NT2/D1 (cell line): ENCODE measurements around the gene CRYAA.

Source experiments
- DNase-seq: peaks from one replicate; pipeline ENCODE4 v3.0.0-alpha.2; 2011; ENCODE audit warnings: low read depth, low spot score
- H3K27me3 ChIP-seq: 2 replicates; pipeline ENCODE4 v1.6.0; 2011; ENCODE audit warnings: mild to moderate bottlenecking; ENCODE audit not compliant: insufficient read length, insufficient read depth
- H3K36me3 ChIP-seq: 2 replicates; pipeline ENCODE4 v1.6.1; 2011; ENCODE audit warnings: mild to moderate bottlenecking, low read length, mixed read lengths; ENCODE audit not compliant: insufficient read depth, insufficient read length
- H3K4me1 ChIP-seq: 2 replicates; pipeline ENCODE4 v1.5.1; 2011; ENCODE audit not compliant: insufficient read depth, insufficient read length
- H3K4me3 ChIP-seq: 2 replicates; pipeline ENCODE4 v1.5.1; 2011; ENCODE audit warnings: low read depth; ENCODE audit not compliant: insufficient read length
- H3K9ac ChIP-seq: 2 replicates; pipeline ENCODE4 v1.6.0; 2011; ENCODE audit warnings: low read depth; ENCODE audit not compliant: insufficient read length
- H3K9me3 ChIP-seq: 2 replicates; pipeline ENCODE4 v1.5.1; 2011; ENCODE audit warnings: mild to moderate bottlenecking, low read length; ENCODE audit not compliant: insufficient read depth
- SUZ12 ChIP-seq: IDR thresholded peaks from 2 replicates; pipeline ENCODE4 v1.6.1; 2011; ENCODE audit not compliant: insufficient read length, insufficient read depth; ENCODE audit errors: extremely low read depth
- YY1 ChIP-seq: IDR thresholded peaks from 2 replicates; pipeline ENCODE4 v1.6.1; 2011; ENCODE audit not compliant: insufficient read length, insufficient read depth
- ZNF274 ChIP-seq: IDR thresholded peaks from 2 replicates; pipeline ENCODE4 v1.6.1; 2011; ENCODE audit warnings: mild to moderate bottlenecking, low read depth, low read length

CRYAA gene

GRCh38 chr21:43191521-43191920, 22.7 kb downstream of the CRYAA start:
- H3K4me3 ChIP-seq: no peak overlapping the region
- H3K9me3 ChIP-seq: no peaks in the 10 kb centered on the region
- TF ChIP-seq YY1 (no peak), SUZ12 (no peak), ZNF274 (no peak)
- DNase-seq: no peak
- no peak overlapping the region for H3K9ac ChIP-seq
- H3K36me3 ChIP-seq: no peaks in the 10 kb centered on the region
- peaks cover 18% of the 10 kb centered on the region for H3K4me1 ChIP-seq
- peaks cover 3% of the 10 kb centered on the region for H3K27me3 ChIP-seq

GRCh38 chr21:43191971-43192370, 23.2 kb downstream of the CRYAA start:
- H3K4me1 ChIP-seq: peaks cover 18% of the 10 kb centered on the region

GRCh38 chr21:43192501-43193081, 23.8 kb downstream of the CRYAA start:
- H3K4me3 ChIP-seq: no peak overlapping the region
- H3K9ac ChIP-seq: no peak overlapping the region
- H3K36me3 ChIP-seq: no peaks in the 10 kb centered on the region
- H3K9me3 ChIP-seq: no peaks in the 10 kb centered on the region
- no peak for DNase-seq
- TF ChIP-seq ZNF274 (no peak), SUZ12 (no peak), YY1 (no peak)
- H3K4me1 ChIP-seq: peaks cover 22% of the 10 kb centered on the region
- H3K27me3 ChIP-seq: peaks cover 3% of the 10 kb centered on the region

More at GRCh38 chr21:43191971-43192370, 23.2 kb downstream of the CRYAA start:
- H3K9me3 ChIP-seq: no peaks in the 10 kb centered on the region
- peaks cover 3% of the 10 kb centered on the region for H3K27me3 ChIP-seq
- TF ChIP-seq YY1: no peak
- TF ChIP-seq SUZ12: no peak
- no peak for TF ChIP-seq ZNF274
- H3K36me3 ChIP-seq: no peaks in the 10 kb centered on the region
- no peak overlapping the region for H3K9ac ChIP-seq
- no peak overlapping the region for H3K4me3 ChIP-seq
- no peak for DNase-seq

- Histone ChIP-seq H3K9ac (no peak overlapping the region), H3K9me3 (no peaks in the 10 kb centered on the region), H3K4me1 (peaks cover 20% of the 10 kb centered on the region)
Measured at GRCh38 chr21:43193088-43193650, 24.4 kb downstream of the CRYAA start.

GRCh38 chr21:43193651-43194302, 25.0 kb downstream of the CRYAA start:
- peaks cover 20% of the 10 kb centered on the region for H3K4me1 ChIP-seq
- H3K27me3 ChIP-seq: peaks cover 3% of the 10 kb centered on the region
- no peak overlapping the region for H3K9ac ChIP-seq
- H3K36me3 ChIP-seq: no peaks in the 10 kb centered on the region
- no peak overlapping the region for H3K4me3 ChIP-seq
- H3K9me3 ChIP-seq: 0 out of 2 replicates have a peak, but pooled peaks cover 4% of the 10 kb centered on the region
- TF ChIP-seq YY1 (no peak), SUZ12 (no peak), ZNF274 (no peak)
- DNase-seq: no peak

More at GRCh38 chr21:43193088-43193650, 24.4 kb downstream of the CRYAA start:
- no peaks in the 10 kb centered on the region for H3K36me3 ChIP-seq
- H3K27me3 ChIP-seq: peaks cover 3% of the 10 kb centered on the region
- TF ChIP-seq YY1 (no peak), SUZ12 (no peak), ZNF274 (no peak)
- DNase-seq: no peak
- no peak overlapping the region for H3K4me3 ChIP-seq

- no peak for TF ChIP-seq YY1
- TF ChIP-seq SUZ12: no peak
- TF ChIP-seq ZNF274: no peak
Measured at GRCh38 chr21:43194303-43195120, 25.7 kb downstream of the CRYAA start.

More at GRCh38 chr21:43194303-43195120, 25.7 kb downstream of the CRYAA start:
- Histone ChIP-seq H3K27me3 (peaks cover 3% of the 10 kb centered on the region), H3K9me3 (peaks cover 11% of the 10 kb centered on the region; the same call in 1 of the 2 replicates), H3K4me3 (no peak overlapping the region), H3K4me1 (peaks cover 20% of the 10 kb centered on the region), H3K36me3 (no peaks in the 10 kb centered on the region), H3K9ac (peak overlapping the region; percentile 45)
- no peak for DNase-seq
